Activated B cell treated with CpG ODN at 0.5 μM for 24 hours (primary cell): ENCODE measurements around the gene GOT1. TPM values are rescaled to one million over a fixed set of nuclear protein-coding genes. Genes with fewer than 3 reads are reported as not detected.

Experiments used
- ATAC-seq: fragments of 200-7000 bp; cut with Tn5 transposase; one replicate; pipeline ENCODE4 v1.10.0; 2021; ENCODE audit warnings: low read depth, mild to moderate bottlenecking, moderate library complexity
- CTCF ChIA-PET: fragments of 350-600 bp; sonication (Branson Sonifier 250); formaldehyde crosslinking; loops from one replicate; lab custom pipeline; 2021; ENCODE audit warnings: antibody characterized with exemption; lab: Charles Lee
- POLR2A ChIA-PET: fragments of 350-600 bp; sonication (Branson Sonifier 250); formaldehyde crosslinking; loops from one replicate; lab custom pipeline; 2021; ENCODE audit warnings: antibody characterized with exemption; lab: Charles Lee
- DNase-seq: peaks from one replicate; pipeline ENCODE4 v3.0.0; 2022
- H3K27ac Mint-ChIP-seq: one replicate; pipeline ENCODE4 v1.8.0; 2020; ENCODE audit warnings: mixed read lengths
- H3K27me3 Mint-ChIP-seq: one replicate; pipeline ENCODE4 v1.8.0; 2021; ENCODE audit warnings: mixed read lengths
- H3K36me3 Mint-ChIP-seq: one replicate; pipeline ENCODE4 v1.8.0; 2021; ENCODE audit warnings: low read depth, mixed read lengths
- H3K4me1 Mint-ChIP-seq: one replicate; pipeline ENCODE4 v1.8.0; 2021; ENCODE audit warnings: mixed read lengths
- H3K4me3 Mint-ChIP-seq: one replicate; pipeline ENCODE4 v1.8.0; 2020; ENCODE audit warnings: mild to moderate bottlenecking, mixed read lengths
- H3K9me3 Mint-ChIP-seq: one replicate; pipeline ENCODE4 v1.8.0; 2020; ENCODE audit warnings: mixed read lengths
- CTCF ChIP-seq: fragments of 200-600 bp; IDR thresholded peaks from one replicate; pipeline ENCODE4 v1.8.0; 2022; ENCODE audit warnings: antibody characterized with exemption, mild to moderate bottlenecking
- intact Hi-C: fragments of 100-400 bp; cut with micrococcal nuclease; formaldehyde crosslinking; loops from one replicate; pipeline ENCODE4 v1.15.1; 2024
- total RNA-seq: library from RNA; stranded (reverse); gene quantifications from 2 replicates; pipeline ENCODE4 v1.2.3, GENCODE V29; 2022

Gene GOT1
- total RNA-seq, 1 donor from 2014 or later: 31.4 TPM

GRCh38 chr10:99353182-99353581 is 77.2 kb downstream of the GOT1 start:
- TF ChIP-seq CTCF: no peak
- intact Hi-C loops: no loop called here

GRCh38 chr10:99347672-99348071 is 82.8 kb downstream of the GOT1 start:
- DNase-seq (no peak), ATAC-seq (no peak)
- H3K4me1 Mint-ChIP-seq: no peaks in the 10 kb centered on the region
- CTCF ChIA-PET: no interaction called here
- H3K4me3 Mint-ChIP-seq: no peak overlapping the region
- H3K27me3 Mint-ChIP-seq: peaks cover 6% of the 10 kb centered on the region
- intact Hi-C loops: no loop called here
- no peaks in the 10 kb centered on the region for H3K9me3 Mint-ChIP-seq
- POLR2A ChIA-PET: no interaction called here
- no peak for TF ChIP-seq CTCF
- H3K27ac Mint-ChIP-seq: no peak overlapping the region
- no peaks in the 10 kb centered on the region for H3K36me3 Mint-ChIP-seq

More at GRCh38 chr10:99353182-99353581, 77.2 kb downstream of the GOT1 start:
- ChIA-PET CTCF (no interaction called here), POLR2A (no interaction called here)
- ATAC-seq (no peak), DNase-seq (no peak)
- no peaks in the 10 kb centered on the region for H3K36me3 Mint-ChIP-seq
- H3K4me3 Mint-ChIP-seq: no peak overlapping the region
- H3K27me3 Mint-ChIP-seq: peaks cover 17% of the 10 kb centered on the region
- H3K27ac Mint-ChIP-seq: no peak overlapping the region
- no peaks in the 10 kb centered on the region for H3K4me1 Mint-ChIP-seq
- H3K9me3 Mint-ChIP-seq: no peaks in the 10 kb centered on the region

Other genes starting within 250 kb of the GOT1 start
- gene HPSE2, start 194.8 kb downstream of the GOT1 start, total RNA-seq: not detected in 2 replicates
- gene CNNM1, start 101.3 kb downstream of the GOT1 start, total RNA-seq: 0.02 TPM in 1 of 2 replicates, not detected in the other
- gene NKX2-3, start 102.3 kb upstream of the GOT1 start, total RNA-seq: not detected in 2 replicates
- gene SLC25A28, start 189.8 kb upstream of the GOT1 start, total RNA-seq: 45.9 and 47.5 TPM in 2 replicates
- 5.2 and 6.2 TPM in 2 replicates for gene ENTPD7, start 228.9 kb upstream of the GOT1 start, total RNA-seq